Loucy (cell line): Measurements from ENCODE around the gene PAM16.

Experiments
- H2AFZ ChIP-seq: fragments of 200-600 bp; sonication (generic); 2 replicates; pipeline ENCODE4 v1.6.0; 2016; ENCODE audit warnings: antibody characterized with exemption, mild to moderate bottlenecking, low read length, moderate library complexity
- H3F3A ChIP-seq: fragments of 200-600 bp; 2 replicates; pipeline ENCODE4 v1.6.0; 2016; ENCODE audit warnings: antibody characterized with exemption, low read depth, mild to moderate bottlenecking
- H3K27me3 ChIP-seq: fragments of 200-600 bp; sonication (generic); 2 replicates; pipeline ENCODE4 v1.6.1; 2014; ENCODE audit warnings: low read length, mild to moderate bottlenecking; ENCODE audit not compliant: insufficient read depth, poor library complexity, severe bottlenecking
- H3K36me3 ChIP-seq: fragments of 200-600 bp; sonication (generic); 2 replicates; pipeline ENCODE4 v1.6.1; 2016; ENCODE audit warnings: low read length; ENCODE audit not compliant: insufficient read depth
- H3K4me1 ChIP-seq: fragments of 200-600 bp; sonication (generic); 2 replicates; pipeline ENCODE4 v1.5.1; 2014; ENCODE audit warnings: low read length, mild to moderate bottlenecking; ENCODE audit not compliant: insufficient read depth, poor library complexity, severe bottlenecking
- H3K4me2 ChIP-seq: fragments of 200-600 bp; sonication (generic); 2 replicates; pipeline ENCODE4 v1.6.0; 2014; ENCODE audit warnings: antibody characterized with exemption, low read length, low read depth, mild to moderate bottlenecking; ENCODE audit not compliant: poor library complexity, severe bottlenecking
- H3K4me3 ChIP-seq: fragments of 200-600 bp; sonication (generic); 2 replicates; pipeline ENCODE4 v1.5.1; 2014; ENCODE audit warnings: low read length, mild to moderate bottlenecking, mixed read lengths; ENCODE audit not compliant: poor library complexity, severe bottlenecking
- H3K79me2 ChIP-seq: fragments of 200-600 bp; sonication (generic); 2 replicates; pipeline ENCODE4 v1.6.1; 2014; ENCODE audit warnings: low read length; ENCODE audit not compliant: insufficient read depth
- H3K9ac ChIP-seq: fragments of 200-600 bp; sonication (generic); 2 replicates; pipeline ENCODE4 v1.6.0; 2014; ENCODE audit warnings: mild to moderate bottlenecking, low read depth, low read length, moderate library complexity; ENCODE audit not compliant: poor library complexity, severe bottlenecking
- H3K9me2 ChIP-seq: fragments of 200-600 bp; sonication (generic); replicated peaks from 2 replicates; pipeline ENCODE4 v1.6.1; 2016; ENCODE audit warnings: low read depth, low read length, mixed read lengths
- H3K9me3 ChIP-seq: fragments of 200-600 bp; sonication (generic); 2 replicates; pipeline ENCODE4 v1.6.1; 2014; ENCODE audit warnings: mild to moderate bottlenecking, antibody characterized with exemption, low read length, low read depth; ENCODE audit not compliant: insufficient read depth
- H4K20me1 ChIP-seq: fragments of 200-600 bp; sonication (generic); 2 replicates; pipeline ENCODE4 v1.6.0; 2014; ENCODE audit warnings: antibody characterized with exemption, low read length, mild to moderate bottlenecking; ENCODE audit not compliant: insufficient read depth, poor library complexity, severe bottlenecking
- CTCF ChIP-seq: fragments of 200-600 bp; sonication (generic); conservative IDR thresholded peaks from 2 replicates; pipeline ENCODE4 v1.5.1; 2014; ENCODE audit warnings: mild to moderate bottlenecking, antibody characterized with exemption, low read length
- EZH2phosphoT487 ChIP-seq: fragments of 200-600 bp; IDR thresholded peaks from 2 replicates; pipeline ENCODE4 v1.6.1; 2018; ENCODE audit warnings: antibody characterized with exemption, mild to moderate bottlenecking, moderate library complexity, borderline replicate concordance

Gene PAM16

GRCh38 chr16:4383591-4384444 lies 32.7 kb upstream of the PAM16 start:
- H2AFZ ChIP-seq: no peak overlapping the region
- H3K36me3 ChIP-seq: no peaks in the 10 kb centered on the region
- no peak overlapping the region for H3K4me2 ChIP-seq
- no peak overlapping the region for H3K9ac ChIP-seq
- no peaks in the 10 kb centered on the region for H3K79me2 ChIP-seq
- no peaks in the 10 kb centered on the region for H3K4me1 ChIP-seq
- H3F3A ChIP-seq: no peaks in the 10 kb centered on the region
- H3K9me3 ChIP-seq: no peaks in the 10 kb centered on the region
- TF ChIP-seq CTCF (no peak), EZH2phosphoT487 (no peak)
- no peaks in the 10 kb centered on the region for H3K9me2 ChIP-seq
- no peak overlapping the region for H3K4me3 ChIP-seq
- H3K27me3 ChIP-seq: no peaks in the 10 kb centered on the region
- no peaks in the 10 kb centered on the region for H4K20me1 ChIP-seq

- H3K4me1 ChIP-seq: no peaks in the 10 kb centered on the region
- H3K27me3 ChIP-seq: no peaks in the 10 kb centered on the region
- H2AFZ ChIP-seq: no peak overlapping the region
- no peak overlapping the region for H3K9ac ChIP-seq
- no peaks in the 10 kb centered on the region for H3K9me2 ChIP-seq
- no peaks in the 10 kb centered on the region for H3K79me2 ChIP-seq
- no peak overlapping the region for H3K4me2 ChIP-seq
- TF ChIP-seq CTCF: no peak
- no peak for TF ChIP-seq EZH2phosphoT487
- H3K9me3 ChIP-seq: no peaks in the 10 kb centered on the region
- H4K20me1 ChIP-seq: no peaks in the 10 kb centered on the region
- H3F3A ChIP-seq: no peaks in the 10 kb centered on the region
- no peaks in the 10 kb centered on the region for H3K36me3 ChIP-seq
- H3K4me3 ChIP-seq: no peak overlapping the region
Observed at GRCh38 chr16:4382795-4383357, 31.8 kb upstream of the PAM16 start.

GRCh38 chr16:4381935-4382794 lies 31.0 kb upstream of the PAM16 start:
- H3K9me3 ChIP-seq: no peaks in the 10 kb centered on the region
- H3K27me3 ChIP-seq: no peaks in the 10 kb centered on the region
- no peaks in the 10 kb centered on the region for H3K4me1 ChIP-seq
- no peak overlapping the region for H3K4me2 ChIP-seq
- no peaks in the 10 kb centered on the region for H3K36me3 ChIP-seq
- H3K79me2 ChIP-seq: no peaks in the 10 kb centered on the region
- TF ChIP-seq CTCF (no peak), EZH2phosphoT487 (no peak)
- no peaks in the 10 kb centered on the region for H4K20me1 ChIP-seq
- H2AFZ ChIP-seq: no peak overlapping the region
- no peak overlapping the region for H3K4me3 ChIP-seq
- no peaks in the 10 kb centered on the region for H3F3A ChIP-seq
- no peak overlapping the region for H3K9ac ChIP-seq
- no peaks in the 10 kb centered on the region for H3K9me2 ChIP-seq
